Measurements from ENCODE around the gene CYP8B1. TPM values are rescaled to one million over a fixed set of nuclear protein-coding genes. Genes with fewer than 3 reads are reported as not detected.

The CYP8B1 gene
- total and polyA plus RNA-seq, 9 of the 15 experiments (the other 6 are each of a cell fraction or from before 2014, with no cell fraction given): 0.04 TPM; not detected in 8

DNA sequence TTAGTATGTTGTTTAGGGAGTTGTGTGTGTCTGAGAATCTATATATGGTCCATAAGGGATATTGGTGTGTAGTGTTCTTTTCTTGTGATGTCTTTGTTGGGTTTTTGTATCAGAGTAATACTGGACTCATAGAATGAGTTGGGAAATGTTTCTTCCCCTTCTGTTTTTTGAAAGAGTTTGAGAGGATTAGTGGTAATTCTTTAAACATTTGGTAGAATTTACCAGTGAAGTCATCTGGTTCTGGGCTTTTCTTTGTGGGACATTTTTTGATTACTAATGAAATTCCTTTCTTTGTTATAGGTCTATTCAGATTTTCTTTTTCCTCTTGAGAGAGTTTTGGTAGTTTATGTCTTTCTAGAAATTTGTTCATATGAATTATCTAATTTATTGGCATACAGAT lies 49.5 kb downstream of the CYP8B1 start:
- CTCF ChIA-PET (ENCODE audit: low intra/inter-chr PET ratio): no interaction called here
- Histone ChIP-seq H3K79me2 (ENCODE audit: control insufficient read depth, insufficient read depth, low read length) (no peaks in the 10 kb centered on the region), H3K9me3 (replicated peaks; ENCODE audit: control insufficient read depth, insufficient read depth, low read depth, low read length) (no peaks in the 10 kb centered on the region), H3K27ac (ENCODE audit: extremely low read depth, low read depth, low read length) (no peak overlapping the region), H4K20me1 (replicated peaks; ENCODE audit: control insufficient read depth, insufficient read depth, low read length) (no peaks in the 10 kb centered on the region), H3K27me3 (ENCODE audit: control insufficient read depth in 2 of 2, insufficient read depth in 2 of 2, low read length in 2 of 2) (0 out of 5 replicates have a peak, but pooled peaks cover 0 to 2% of the 10 kb centered on the region in 2 experiments), H3K4me2 (ENCODE audit: insufficient read depth, low read length) (no peak overlapping the region), H3K4me1 (replicated peaks in 1 of 2; ENCODE audit: control insufficient read depth in 2 of 2, insufficient read depth in 2 of 2, low read length in 2 of 2) (no peaks in the 10 kb centered on the region), H3K4me3 (no peak overlapping the region), H3K9ac (ENCODE audit: insufficient read depth in 1 of 2, low read depth in 2 of 2, low read length in 2 of 2) (no peak overlapping the region), H3K36me3 (ENCODE audit: control insufficient read depth, insufficient read depth, low read length) (no peaks in the 10 kb centered on the region), H2AFZ (ENCODE audit: low read depth, low read length) (no peak overlapping the region), H3K9me1 (ENCODE audit: control insufficient read depth, insufficient read depth, low read length) (no peaks in the 10 kb centered on the region)
- BruUV-seq (replicated peaks): no TSS peak
- in situ Hi-C loops (cut with MboI) (loop anchor here (5.0 kb wide), 1 partner anchor 44 kb away; no protein-coding TSS in a partner anchor), intact Hi-C loops (cut with micrococcal nuclease) (no loop called here)
- ATAC-seq (no peak), FAIRE-seq (no peak), DNase-seq (ENCODE audit: extremely low read depth in 1 of 4, low spot score in 3 of 4) (no peak)
- POLR2A ChIA-PET: no interaction called here
- TF ChIP-seq BRD9 (IDR thresholded peaks at IDR 0.05; ENCODE audit: low read depth, partially characterized antibody) (no peak), DPF2 (IDR thresholded peaks at IDR 0.05) (no peak), SMAD2 (IDR thresholded peaks at IDR 0.05; ENCODE audit: low read depth, low read length) (no peak), KDM5B (IDR thresholded peaks at IDR 0.05; ENCODE audit: insufficient replicate concordance, low read depth, low read length) (no peak), ZFPM2 (CRISPR knock-in tag; IDR thresholded peaks at IDR 0.05) (no peak), LARP7 (IDR thresholded peaks at IDR 0.05) (no peak), KHSRP (IDR thresholded peaks at IDR 0.05) (no peak), HDGF (IDR thresholded peaks at IDR 0.05) (no peak), RBBP5 (IDR thresholded peaks at IDR 0.05; ENCODE audit: borderline replicate concordance, insufficient read depth, low read length, poor library complexity, severe bottlenecking) (no peak), CC2D1A (IDR thresholded peaks at IDR 0.05) (no peak), GTF2A2 (tag; IDR thresholded peaks at IDR 0.05) (no peak), PHB2 (IDR thresholded peaks at IDR 0.05; ENCODE audit: low read depth) (no peak), ZNF57 (CRISPR knock-in tag; IDR thresholded peaks at IDR 0.05) (no peak), PREB (CRISPR knock-in tag; IDR thresholded peaks at IDR 0.05) (no peak)
- TF ChIP-seq, protein P1, sequence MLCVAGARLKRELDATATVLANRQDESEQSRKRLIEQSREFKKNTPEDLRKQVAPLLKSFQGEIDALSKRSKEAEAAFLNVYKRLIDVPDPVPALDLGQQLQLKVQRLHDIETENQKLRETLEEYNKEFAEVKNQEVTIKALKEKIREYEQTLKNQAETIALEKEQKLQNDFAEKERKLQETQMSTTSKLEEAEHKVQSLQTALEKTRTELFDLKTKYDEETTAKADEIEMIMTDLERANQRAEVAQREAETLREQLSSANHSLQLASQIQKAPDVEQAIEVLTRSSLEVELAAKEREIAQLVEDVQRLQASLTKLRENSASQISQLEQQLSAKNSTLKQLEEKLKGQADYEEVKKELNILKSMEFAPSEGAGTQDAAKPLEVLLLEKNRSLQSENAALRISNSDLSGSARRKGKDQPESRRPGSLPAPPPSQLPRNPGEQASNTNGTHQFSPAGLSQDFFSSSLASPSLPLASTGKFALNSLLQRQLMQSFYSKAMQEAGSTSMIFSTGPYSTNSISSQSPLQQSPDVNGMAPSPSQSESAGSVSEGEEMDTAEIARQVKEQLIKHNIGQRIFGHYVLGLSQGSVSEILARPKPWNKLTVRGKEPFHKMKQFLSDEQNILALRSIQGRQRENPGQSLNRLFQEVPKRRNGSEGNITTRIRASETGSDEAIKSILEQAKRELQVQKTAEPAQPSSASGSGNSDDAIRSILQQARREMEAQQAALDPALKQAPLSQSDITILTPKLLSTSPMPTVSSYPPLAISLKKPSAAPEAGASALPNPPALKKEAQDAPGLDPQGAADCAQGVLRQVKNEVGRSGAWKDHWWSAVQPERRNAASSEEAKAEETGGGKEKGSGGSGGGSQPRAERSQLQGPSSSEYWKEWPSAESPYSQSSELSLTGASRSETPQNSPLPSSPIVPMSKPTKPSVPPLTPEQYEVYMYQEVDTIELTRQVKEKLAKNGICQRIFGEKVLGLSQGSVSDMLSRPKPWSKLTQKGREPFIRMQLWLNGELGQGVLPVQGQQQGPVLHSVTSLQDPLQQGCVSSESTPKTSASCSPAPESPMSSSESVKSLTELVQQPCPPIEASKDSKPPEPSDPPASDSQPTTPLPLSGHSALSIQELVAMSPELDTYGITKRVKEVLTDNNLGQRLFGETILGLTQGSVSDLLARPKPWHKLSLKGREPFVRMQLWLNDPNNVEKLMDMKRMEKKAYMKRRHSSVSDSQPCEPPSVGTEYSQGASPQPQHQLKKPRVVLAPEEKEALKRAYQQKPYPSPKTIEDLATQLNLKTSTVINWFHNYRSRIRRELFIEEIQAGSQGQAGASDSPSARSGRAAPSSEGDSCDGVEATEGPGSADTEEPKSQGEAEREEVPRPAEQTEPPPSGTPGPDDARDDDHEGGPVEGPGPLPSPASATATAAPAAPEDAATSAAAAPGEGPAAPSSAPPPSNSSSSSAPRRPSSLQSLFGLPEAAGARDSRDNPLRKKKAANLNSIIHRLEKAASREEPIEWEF (CRISPR knock-in tag; IDR thresholded peaks at IDR 0.05): no peak
- TF ChIP-seq, protein P2, sequence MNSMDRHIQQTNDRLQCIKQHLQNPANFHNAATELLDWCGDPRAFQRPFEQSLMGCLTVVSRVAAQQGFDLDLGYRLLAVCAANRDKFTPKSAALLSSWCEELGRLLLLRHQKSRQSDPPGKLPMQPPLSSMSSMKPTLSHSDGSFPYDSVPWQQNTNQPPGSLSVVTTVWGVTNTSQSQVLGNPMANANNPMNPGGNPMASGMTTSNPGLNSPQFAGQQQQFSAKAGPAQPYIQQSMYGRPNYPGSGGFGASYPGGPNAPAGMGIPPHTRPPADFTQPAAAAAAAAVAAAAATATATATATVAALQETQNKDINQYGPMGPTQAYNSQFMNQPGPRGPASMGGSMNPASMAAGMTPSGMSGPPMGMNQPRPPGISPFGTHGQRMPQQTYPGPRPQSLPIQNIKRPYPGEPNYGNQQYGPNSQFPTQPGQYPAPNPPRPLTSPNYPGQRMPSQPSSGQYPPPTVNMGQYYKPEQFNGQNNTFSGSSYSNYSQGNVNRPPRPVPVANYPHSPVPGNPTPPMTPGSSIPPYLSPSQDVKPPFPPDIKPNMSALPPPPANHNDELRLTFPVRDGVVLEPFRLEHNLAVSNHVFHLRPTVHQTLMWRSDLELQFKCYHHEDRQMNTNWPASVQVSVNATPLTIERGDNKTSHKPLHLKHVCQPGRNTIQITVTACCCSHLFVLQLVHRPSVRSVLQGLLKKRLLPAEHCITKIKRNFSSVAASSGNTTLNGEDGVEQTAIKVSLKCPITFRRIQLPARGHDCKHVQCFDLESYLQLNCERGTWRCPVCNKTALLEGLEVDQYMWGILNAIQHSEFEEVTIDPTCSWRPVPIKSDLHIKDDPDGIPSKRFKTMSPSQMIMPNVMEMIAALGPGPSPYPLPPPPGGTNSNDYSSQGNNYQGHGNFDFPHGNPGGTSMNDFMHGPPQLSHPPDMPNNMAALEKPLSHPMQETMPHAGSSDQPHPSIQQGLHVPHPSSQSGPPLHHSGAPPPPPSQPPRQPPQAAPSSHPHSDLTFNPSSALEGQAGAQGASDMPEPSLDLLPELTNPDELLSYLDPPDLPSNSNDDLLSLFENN (IDR thresholded peaks at IDR 0.05; ENCODE audit: low read depth in 2 of 2, low read length in 2 of 2): no peak

Data from K562 (cell line).